Gastrocnemius medialis (tissue), 4 donors: ENCODE data around the gene ARHGAP28.

Experiments
- POLR2A ChIP-seq, 2 donors: fragments of 450-650 bp; IDR thresholded peaks; one replicate each; pipeline ENCODE4 v1.6.1; 2017; ENCODE audit warnings: antibody characterized with exemption in 2 of 2, mild to moderate bottlenecking in 2 of 2, moderate library complexity in 2 of 2
- TF ChIP-seq, protein P1 (sequence below), 5 experiments: fragments of 450-650 bp in 3 of 5; fragments of 200-600 bp in 2 of 5; sonication (generic) in 2 of 5; IDR thresholded peaks in 4 of 5; conservative IDR thresholded peaks in 1 of 5; 1 replicate in 4 of 5; 2 replicates in 1 of 5; pipeline ENCODE4 v1.5.1; 2016 to 2019; ENCODE audit warnings: antibody characterized with exemption in 5 of 5, mild to moderate bottlenecking in 3 of 5, moderate library complexity in 3 of 5

- no peak for TF ChIP-seq POLR2A (IDR thresholded peaks at IDR 0.05)
- TF ChIP-seq, protein P1, sequence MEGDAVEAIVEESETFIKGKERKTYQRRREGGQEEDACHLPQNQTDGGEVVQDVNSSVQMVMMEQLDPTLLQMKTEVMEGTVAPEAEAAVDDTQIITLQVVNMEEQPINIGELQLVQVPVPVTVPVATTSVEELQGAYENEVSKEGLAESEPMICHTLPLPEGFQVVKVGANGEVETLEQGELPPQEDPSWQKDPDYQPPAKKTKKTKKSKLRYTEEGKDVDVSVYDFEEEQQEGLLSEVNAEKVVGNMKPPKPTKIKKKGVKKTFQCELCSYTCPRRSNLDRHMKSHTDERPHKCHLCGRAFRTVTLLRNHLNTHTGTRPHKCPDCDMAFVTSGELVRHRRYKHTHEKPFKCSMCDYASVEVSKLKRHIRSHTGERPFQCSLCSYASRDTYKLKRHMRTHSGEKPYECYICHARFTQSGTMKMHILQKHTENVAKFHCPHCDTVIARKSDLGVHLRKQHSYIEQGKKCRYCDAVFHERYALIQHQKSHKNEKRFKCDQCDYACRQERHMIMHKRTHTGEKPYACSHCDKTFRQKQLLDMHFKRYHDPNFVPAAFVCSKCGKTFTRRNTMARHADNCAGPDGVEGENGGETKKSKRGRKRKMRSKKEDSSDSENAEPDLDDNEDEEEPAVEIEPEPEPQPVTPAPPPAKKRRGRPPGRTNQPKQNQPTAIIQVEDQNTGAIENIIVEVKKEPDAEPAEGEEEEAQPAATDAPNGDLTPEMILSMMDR (IDR thresholded peaks at IDR 0.05 in 4 of 5, conservative IDR thresholded peaks at IDR 0.05 in 1 of 5): no peak
These were observed 90.8 kb downstream of the ARHGAP28 start for GRCh38 chr18:6820314-6820713.
